ENCODE data around the gene CERS3.

The CERS3 gene

GRCh38 chr15:100508641-100509300 lies 20.0 kb downstream of the CERS3 start:
- peaks cover 2% of the 10 kb centered on the region for H3K27me3 ChIP-seq (ENCODE audit: insufficient read depth, low read length, poor library complexity)
- H3K9me3 ChIP-seq (ENCODE audit: insufficient read depth, low read length, severe bottlenecking): no peaks in the 10 kb centered on the region
- no peak overlapping the region for H3K27ac ChIP-seq (ENCODE audit: low read length)
- H3K36me3 ChIP-seq (ENCODE audit: insufficient read depth, low read length): no peaks in the 10 kb centered on the region
- H3K4me1 ChIP-seq (ENCODE audit: insufficient read depth, low read length): no peaks in the 10 kb centered on the region
- DNase-seq (no peak), ATAC-seq (ENCODE audit: insufficient read depth, low read depth) (no peak)
- TF ChIP-seq EZH2 (IDR thresholded peaks at IDR 0.05; ENCODE audit: borderline replicate concordance, low read depth, low read length, severe bottlenecking): no peak
- TF ChIP-seq CTCF (IDR thresholded peaks at IDR 0.05; ENCODE audit: borderline replicate concordance, extremely low read depth, low read length, poor library complexity, severe bottlenecking): no peak
- H3K4me3 ChIP-seq (ENCODE audit: low read depth in 1 of 2, low read length in 2 of 2): no peak overlapping the region
- H3K79me2 ChIP-seq (ENCODE audit: insufficient read depth, low read length): no peaks in the 10 kb centered on the region
- no peak overlapping the region for H3K9ac ChIP-seq (ENCODE audit: low read depth, low read length)
- no peak overlapping the region for H3K4me2 ChIP-seq (ENCODE audit: insufficient read depth, low read length)
- H4K20me1 ChIP-seq (ENCODE audit: insufficient read depth, low read length): no peaks in the 10 kb centered on the region
- H2AFZ ChIP-seq (ENCODE audit: low read depth, low read length): no peak overlapping the region

GRCh38 chr15:100502651-100503050 lies 26.1 kb downstream of the CERS3 start:
- Histone ChIP-seq H3K9me3 (ENCODE audit: insufficient read depth, low read length, severe bottlenecking) (no peaks in the 10 kb centered on the region), H3K9ac (ENCODE audit: low read depth, low read length) (no peak overlapping the region), H3K79me2 (ENCODE audit: insufficient read depth, low read length) (no peaks in the 10 kb centered on the region), H3K36me3 (ENCODE audit: insufficient read depth, low read length) (no peaks in the 10 kb centered on the region), H3K27ac (ENCODE audit: low read length) (no peak overlapping the region), H3K4me2 (ENCODE audit: insufficient read depth, low read length) (no peak overlapping the region), H4K20me1 (ENCODE audit: insufficient read depth, low read length) (no peaks in the 10 kb centered on the region), H2AFZ (ENCODE audit: low read depth, low read length) (no peak overlapping the region), H3K4me3 (ENCODE audit: low read depth in 1 of 2, low read length in 2 of 2) (no peak overlapping the region), H3K4me1 (ENCODE audit: insufficient read depth, low read length) (no peaks in the 10 kb centered on the region), H3K27me3 (ENCODE audit: insufficient read depth, low read length, poor library complexity) (no peaks in the 10 kb centered on the region)
- TF ChIP-seq EZH2 (IDR thresholded peaks at IDR 0.05; ENCODE audit: borderline replicate concordance, low read depth, low read length, severe bottlenecking) (no peak), CTCF (IDR thresholded peaks at IDR 0.05; ENCODE audit: borderline replicate concordance, extremely low read depth, low read length, poor library complexity, severe bottlenecking) (no peak)
- no peak for DNase-seq
- no peak for ATAC-seq (ENCODE audit: insufficient read depth, low read depth)

- Histone ChIP-seq H3K27me3 (ENCODE audit: insufficient read depth, low read length, poor library complexity) (no peaks in the 10 kb centered on the region), H3K4me3 (ENCODE audit: low read depth in 1 of 2, low read length in 2 of 2) (no peak overlapping the region), H3K4me2 (ENCODE audit: insufficient read depth, low read length) (no peak overlapping the region), H3K79me2 (ENCODE audit: insufficient read depth, low read length) (no peaks in the 10 kb centered on the region), H3K9ac (ENCODE audit: low read depth, low read length) (no peak overlapping the region), H4K20me1 (ENCODE audit: insufficient read depth, low read length) (no peaks in the 10 kb centered on the region), H3K4me1 (ENCODE audit: insufficient read depth, low read length) (no peaks in the 10 kb centered on the region), H2AFZ (ENCODE audit: low read depth, low read length) (no peak overlapping the region), H3K36me3 (ENCODE audit: insufficient read depth, low read length) (no peaks in the 10 kb centered on the region), H3K27ac (ENCODE audit: low read length) (no peak overlapping the region), H3K9me3 (ENCODE audit: insufficient read depth, low read length, severe bottlenecking) (no peaks in the 10 kb centered on the region)
- ATAC-seq (ENCODE audit: insufficient read depth, low read depth) (no peak), DNase-seq (no peak)
- TF ChIP-seq CTCF (IDR thresholded peaks at IDR 0.05; ENCODE audit: borderline replicate concordance, extremely low read depth, low read length, poor library complexity, severe bottlenecking): no peak
These were observed 27.6 kb downstream of the CERS3 start for GRCh38 chr15:100501117-100501516.

All from DND-41 (cell line).